ENCODE measurements around the gene SPACA9.

The SPACA9 gene

GRCh38 chr9:132878695-132879456, at the start of gene SPACA9:
Gene SPACA9 (plus strand): TSS chr9:132878898. CDS start chr9:132883948, 5,050 bp downstream.
- DNase-seq (ENCODE audit: low spot score) = peak; percentile 41

- DNase-seq (ENCODE audit: low spot score) = no peak
These were observed 46.4 kb upstream of the SPACA9 start for GRCh38 chr9:132832171-132832881.

GRCh38 chr9:132833550-132834121, 45.1 kb upstream of the SPACA9 start:
- no peak for DNase-seq (ENCODE audit: low spot score)

- no peak for DNase-seq (ENCODE audit: low spot score)
These were observed 44.4 kb upstream of the SPACA9 start for GRCh38 chr9:132834343-132834742.

GRCh38 chr9:132837501-132838286, 41.0 kb upstream of the SPACA9 start:
- no peak for DNase-seq (ENCODE audit: low spot score)

- no peak for DNase-seq (ENCODE audit: low spot score)
These were observed 40.4 kb upstream of the SPACA9 start for GRCh38 chr9:132838291-132838690.

GRCh38 chr9:132840980-132841379, 37.7 kb upstream of the SPACA9 start:
- no peak for DNase-seq (ENCODE audit: low spot score)

GRCh38 chr9:132842124-132843044, 36.3 kb upstream of the SPACA9 start:
- DNase-seq (ENCODE audit: low spot score) = no peak

GRCh38 chr9:132846109-132846917, 32.4 kb upstream of the SPACA9 start:
- DNase-seq (ENCODE audit: low spot score) = no peak

- DNase-seq (ENCODE audit: low spot score) = no peak
These were observed 31.7 kb upstream of the SPACA9 start for GRCh38 chr9:132846918-132847515.

GRCh38 chr9:132849185-132849706, 29.5 kb upstream of the SPACA9 start:
- DNase-seq (ENCODE audit: low spot score) = peak; percentile 41

- no peak for DNase-seq (ENCODE audit: low spot score)
These were observed 25.2 kb upstream of the SPACA9 start for GRCh38 chr9:132853482-132853881.

- DNase-seq (ENCODE audit: low spot score) = no peak
These were observed 23.9 kb upstream of the SPACA9 start for GRCh38 chr9:132854832-132855231.

GRCh38 chr9:132855904-132856303, 22.8 kb upstream of the SPACA9 start:
- no peak for DNase-seq (ENCODE audit: low spot score)

GRCh38 chr9:132857031-132857430, 21.7 kb upstream of the SPACA9 start:
- DNase-seq (ENCODE audit: low spot score) = no peak

GRCh38 chr9:132857616-132858342, 20.9 kb upstream of the SPACA9 start:
- DNase-seq (ENCODE audit: low spot score) = no peak

- DNase-seq (ENCODE audit: low spot score) = no peak
These were observed 19.9 kb upstream of the SPACA9 start for GRCh38 chr9:132858751-132859150.

GRCh38 chr9:132861666-132862065, 17.0 kb upstream of the SPACA9 start:
- no peak for DNase-seq (ENCODE audit: low spot score)

GRCh38 chr9:132862533-132862932, 16.2 kb upstream of the SPACA9 start:
- no peak for DNase-seq (ENCODE audit: low spot score)
